Limb (tissue), 2 donors: ENCODE data around the gene OSBPL8.
"Not testable (repeated sequence)": the region's sequence is repeated elsewhere in the genome, so short reads cannot be mapped to it uniquely, and the experiment has no call there.

Experiments used
- DNase-seq, 2 donors: peaks; one replicate each; pipeline ENCODE4 v3.0.0-alpha.2; 2016; ENCODE audit errors: extremely low spot score in 2 of 2

Gene OSBPL8

DNA sequence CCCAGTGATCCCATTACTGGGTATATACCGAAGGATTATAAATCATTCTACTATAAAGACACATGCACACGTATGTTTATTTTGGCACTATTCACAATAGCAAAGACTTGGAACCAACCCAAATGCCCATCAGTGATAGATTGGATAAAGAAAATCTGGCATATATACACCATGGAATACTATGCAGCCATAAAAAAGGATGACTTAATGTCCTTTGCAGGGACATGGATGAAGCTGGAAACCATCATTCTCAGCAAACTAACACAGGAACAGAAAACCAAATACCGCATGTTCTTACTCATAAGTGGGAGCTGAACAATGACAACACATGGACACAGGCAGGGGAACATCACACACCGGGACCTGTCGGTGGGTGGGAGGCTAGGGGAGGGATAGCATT lies 195.4 kb downstream of the OSBPL8 start:
- DNase-seq, result not testable (repeated sequence)

DNA sequence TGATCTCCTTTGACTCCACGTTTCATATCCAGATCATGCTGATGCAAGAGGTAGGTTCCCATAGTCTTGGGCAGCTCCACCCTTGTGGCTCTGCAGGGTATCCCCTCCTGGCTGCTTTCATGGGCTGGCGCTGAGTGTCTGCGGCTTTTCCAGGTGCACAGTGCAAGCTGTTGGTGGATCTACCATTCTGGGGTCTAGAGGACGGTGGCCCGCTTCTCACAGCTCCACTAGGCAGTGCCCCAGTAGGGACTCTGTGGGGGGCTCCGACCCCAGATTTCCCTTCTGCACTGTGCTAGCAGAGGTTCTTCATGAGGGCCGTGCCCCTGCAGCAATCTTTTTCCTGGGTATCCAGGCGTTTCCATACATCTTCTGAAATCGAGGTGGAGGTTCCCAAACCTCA lies 199.3 kb downstream of the OSBPL8 start:
- no peak for DNase-seq

DNA sequence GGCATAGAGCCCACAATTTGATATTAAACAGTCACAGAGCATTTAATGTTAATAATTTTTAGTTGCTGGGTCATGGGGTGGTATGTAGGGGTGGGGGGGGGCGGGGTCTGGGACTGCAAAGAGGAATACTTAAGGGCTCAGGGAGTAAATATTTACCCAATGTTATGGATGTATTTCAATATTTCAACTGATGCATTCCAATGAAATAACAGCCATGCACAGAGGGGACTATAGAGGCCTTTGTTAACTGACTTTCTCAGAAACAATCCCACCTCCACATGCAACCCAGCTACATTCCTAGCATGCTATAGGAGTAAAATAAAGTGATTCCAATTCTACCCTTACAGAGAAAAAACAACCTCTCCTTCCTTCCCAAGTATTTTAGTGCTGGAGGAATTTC lies 203.5 kb downstream of the OSBPL8 start:
- DNase-seq, result no peak

DNA sequence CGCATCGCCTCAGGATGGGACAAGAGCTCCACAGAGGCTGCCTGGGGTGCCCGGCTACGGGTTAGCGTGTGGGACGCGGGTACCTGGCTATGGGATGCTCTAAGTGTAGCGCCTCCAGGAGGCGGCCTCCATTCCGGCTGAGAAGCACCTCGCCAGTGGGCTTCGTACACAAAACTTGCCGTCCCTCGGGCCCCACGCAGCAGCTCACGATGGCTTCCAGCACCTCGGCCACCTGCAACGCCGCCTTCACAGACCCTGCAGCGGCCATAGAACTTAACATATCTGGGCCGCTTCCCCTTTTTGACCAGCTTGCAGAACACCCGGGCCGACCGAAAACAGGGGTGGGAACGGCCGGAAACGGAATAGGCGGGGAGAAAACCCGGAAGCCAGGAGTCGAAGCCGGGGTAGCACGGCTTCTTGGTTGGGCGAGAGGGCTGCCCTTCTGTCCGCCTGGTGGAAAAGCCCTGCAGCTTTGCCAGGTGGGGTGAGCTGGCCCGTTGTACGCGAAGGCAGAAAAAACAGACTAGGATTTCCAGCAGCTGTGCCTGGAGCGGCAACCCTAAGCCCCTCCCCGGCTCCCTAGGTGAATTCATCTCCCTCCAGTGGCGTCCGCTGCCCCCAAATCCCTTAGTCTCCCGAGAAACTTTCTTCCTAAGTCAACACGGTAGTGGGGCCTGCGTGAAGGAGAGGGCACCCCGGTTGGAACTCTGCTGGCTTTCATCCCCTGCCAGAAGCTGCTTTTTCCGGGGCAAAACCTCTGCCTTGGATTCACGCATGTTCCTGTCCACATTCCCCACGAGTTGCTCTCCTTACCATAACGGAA lies 211.3 kb downstream of the OSBPL8 start, which contains the start of gene BBS10:
TSS of gene BBS10 (minus strand) at position 337 of the 823 bp plus-strand sequence. CDS start at position 280, 57 bp downstream.
- DNase-seq, result peak; percentile 91 to 94

DNA sequence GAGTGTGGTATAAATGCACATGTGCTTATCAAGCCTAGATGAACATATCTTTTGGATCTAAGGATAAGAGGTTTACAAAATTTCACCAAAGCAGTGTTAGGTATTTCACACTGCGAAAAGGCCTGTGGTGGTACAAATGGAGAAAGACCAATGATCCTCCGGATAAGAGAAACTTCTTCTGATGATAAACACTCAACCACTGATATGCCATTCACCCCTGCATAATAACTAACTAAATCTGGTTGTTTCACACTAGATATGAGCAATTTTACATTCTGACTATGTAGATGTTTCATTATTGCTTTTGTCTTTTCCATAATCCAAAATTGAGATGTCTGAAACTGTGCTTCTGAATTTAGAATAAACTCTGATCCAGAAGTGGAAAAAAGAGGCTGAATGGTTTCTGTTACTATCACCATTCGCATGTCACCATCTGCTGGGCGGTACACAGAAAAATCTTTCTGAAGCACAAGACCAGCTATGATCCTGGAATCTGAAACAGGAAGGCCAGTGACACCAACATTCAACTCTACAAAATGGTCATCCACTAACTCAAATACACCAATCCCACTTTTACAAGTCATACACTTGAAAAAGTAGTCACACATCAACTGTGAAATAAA lies 212.7 kb downstream of the OSBPL8 start:
- DNase-seq, result peak in 1 of 2 donors; percentile 66

DNA sequence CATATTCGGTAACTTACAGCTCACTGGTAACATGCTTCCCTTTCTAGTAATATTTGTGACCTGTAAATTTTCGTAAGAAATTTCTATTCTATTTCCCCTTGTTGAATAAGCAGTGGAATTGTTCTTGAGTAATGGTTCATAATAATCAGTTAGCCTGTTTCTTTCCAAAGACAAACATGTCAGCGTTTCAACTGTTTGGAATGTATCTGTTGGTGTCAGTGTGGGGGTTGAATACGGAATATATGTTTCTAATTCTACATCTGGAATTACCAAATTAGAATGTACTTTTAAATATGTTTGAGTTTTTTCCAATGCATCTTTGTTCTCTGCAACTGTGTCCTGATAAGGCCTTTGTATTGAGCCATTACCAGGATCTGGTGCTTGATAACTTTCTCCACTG lies 213.3 kb downstream of the OSBPL8 start:
- no peak for DNase-seq

DNA sequence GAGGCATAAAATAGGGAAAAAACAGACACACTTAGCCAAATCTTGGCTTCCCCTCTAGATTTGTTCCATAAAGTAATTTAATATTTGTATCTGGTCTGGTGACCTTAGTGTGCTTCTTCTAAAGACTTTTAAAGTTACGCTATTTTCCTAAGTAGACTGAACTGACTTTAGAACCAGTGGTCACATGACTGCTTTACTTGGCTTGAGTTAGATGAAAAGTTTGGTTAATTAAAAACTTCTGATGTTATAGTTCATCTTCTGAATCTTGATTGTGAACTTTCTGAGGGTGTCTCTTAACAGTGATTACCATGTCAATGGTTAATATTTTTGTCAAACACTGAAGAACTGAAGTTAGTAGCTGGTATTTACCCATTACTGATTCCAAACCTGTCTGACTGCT lies 214.0 kb downstream of the OSBPL8 start:
- no peak for DNase-seq

DNA sequence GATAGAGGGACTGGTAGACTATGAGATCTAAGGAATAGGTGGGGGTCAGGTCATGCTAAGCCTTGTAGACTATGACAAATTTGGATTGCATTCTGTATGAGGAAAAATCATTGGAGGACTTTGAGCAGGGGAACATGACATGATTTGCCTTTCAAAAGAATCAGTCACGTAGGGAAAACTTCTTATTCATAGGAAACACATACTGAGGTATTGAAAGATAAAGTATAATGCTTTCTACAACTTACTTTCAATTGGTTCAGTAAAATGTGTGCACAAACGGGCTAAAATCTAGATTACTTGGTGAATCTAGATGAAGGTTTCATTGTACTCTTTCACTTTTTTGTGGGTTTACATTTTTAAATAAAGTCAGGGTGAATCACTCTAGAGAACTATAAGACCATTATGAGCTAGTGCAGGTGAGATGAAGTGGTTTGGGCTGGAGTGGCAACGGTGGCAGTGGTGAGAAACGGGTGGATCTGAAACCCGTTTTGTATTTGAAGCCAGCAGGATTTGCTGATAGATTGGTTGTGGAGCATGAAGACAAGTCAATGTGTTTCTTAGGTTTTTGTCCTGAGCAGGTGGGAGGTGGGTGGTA lies 218.0 kb downstream of the OSBPL8 start:
- no peak for DNase-seq

DNA sequence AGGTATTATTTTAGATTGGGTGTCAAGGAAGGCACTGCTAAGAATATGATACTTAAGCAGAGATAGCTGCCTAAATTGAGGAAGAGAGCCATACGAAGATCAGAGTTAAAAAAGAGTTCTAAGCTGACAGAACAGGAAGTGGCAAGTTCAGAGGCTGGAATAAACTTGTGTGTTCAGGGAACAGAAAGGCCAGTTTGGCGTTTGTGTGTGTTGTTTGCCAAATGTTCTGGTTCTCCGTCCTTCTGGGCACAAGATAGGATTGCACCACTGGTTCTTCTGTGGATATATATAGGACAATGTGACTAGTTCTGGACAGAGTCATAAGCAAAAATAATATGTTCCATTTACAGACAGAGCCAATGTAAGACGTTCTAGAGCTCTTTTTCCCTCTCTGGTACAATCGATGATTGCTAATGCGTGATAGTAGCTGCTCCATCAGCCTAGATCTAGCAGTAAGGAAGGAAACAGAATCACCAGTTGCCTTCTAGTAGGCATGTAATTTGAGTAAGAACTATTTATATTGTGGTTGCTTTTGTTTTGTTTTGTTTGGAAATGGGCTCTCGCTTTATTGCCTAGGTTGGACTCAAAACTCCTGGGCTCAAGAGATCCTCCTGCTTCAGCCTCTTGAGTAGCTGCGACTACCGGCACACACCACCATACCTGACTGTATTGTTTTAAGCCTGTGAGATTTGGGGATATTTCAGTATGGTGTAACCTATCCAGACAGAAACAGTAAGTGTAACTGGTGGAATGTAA lies 218.7 kb downstream of the OSBPL8 start:
- DNase-seq, result no peak

DNA sequence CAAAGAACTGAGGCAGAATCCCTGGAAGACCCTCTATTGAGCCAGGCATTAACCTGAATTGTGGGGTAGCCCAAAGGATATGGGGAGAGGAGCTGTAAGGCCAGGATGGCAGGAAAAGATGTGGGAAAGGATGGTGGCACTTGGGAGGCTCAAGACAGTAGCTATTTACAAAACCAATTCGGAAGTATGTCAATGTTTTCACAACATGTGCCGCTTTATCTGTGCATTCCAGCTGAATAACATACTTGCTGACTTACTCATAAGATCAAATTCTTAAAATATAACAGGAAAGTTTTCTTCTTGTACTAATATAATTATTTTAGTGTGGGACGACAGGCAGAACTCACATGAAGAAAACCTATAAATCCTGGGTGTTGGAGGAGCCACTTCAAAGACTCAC lies 222.0 kb downstream of the OSBPL8 start:
- DNase-seq, result no peak

DNA sequence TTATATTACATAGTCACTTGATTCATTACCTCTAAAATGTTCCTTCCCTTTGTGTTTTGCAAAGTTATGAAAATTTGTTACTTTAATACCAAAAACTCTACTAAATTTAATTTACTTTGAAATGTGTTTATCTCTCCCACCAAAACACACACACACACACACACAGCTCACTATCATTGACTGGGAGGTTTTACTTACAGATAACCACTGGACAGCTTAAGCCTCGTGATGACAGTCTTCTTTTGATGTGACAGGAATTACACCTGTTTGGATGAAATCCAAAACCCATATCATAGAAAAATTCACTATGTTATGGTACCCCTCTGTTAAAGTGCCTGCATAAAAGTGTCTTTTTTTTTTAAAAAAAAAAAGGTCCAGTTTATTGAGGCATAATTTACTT lies 227.0 kb downstream of the OSBPL8 start:
- DNase-seq, result no peak

DNA sequence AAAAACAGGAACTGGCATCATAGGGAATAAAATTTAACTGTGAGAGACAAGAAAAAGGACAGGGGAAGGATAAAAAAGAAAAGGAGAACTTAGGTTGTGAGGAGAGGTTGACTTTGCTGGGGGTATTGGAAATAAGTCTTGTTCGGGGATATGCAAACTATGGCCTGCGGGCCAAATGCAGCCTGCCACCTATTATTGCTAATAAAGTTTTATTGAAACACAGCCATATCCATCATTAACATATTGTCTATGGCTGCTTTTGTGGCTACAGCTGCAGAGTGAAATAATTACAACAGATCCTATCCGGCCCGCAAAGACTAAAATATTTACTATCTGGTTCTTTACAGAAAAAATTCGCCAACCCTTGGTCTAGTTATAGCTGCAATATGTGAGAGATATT lies 230.0 kb downstream of the OSBPL8 start:
- DNase-seq, result no peak

DNA sequence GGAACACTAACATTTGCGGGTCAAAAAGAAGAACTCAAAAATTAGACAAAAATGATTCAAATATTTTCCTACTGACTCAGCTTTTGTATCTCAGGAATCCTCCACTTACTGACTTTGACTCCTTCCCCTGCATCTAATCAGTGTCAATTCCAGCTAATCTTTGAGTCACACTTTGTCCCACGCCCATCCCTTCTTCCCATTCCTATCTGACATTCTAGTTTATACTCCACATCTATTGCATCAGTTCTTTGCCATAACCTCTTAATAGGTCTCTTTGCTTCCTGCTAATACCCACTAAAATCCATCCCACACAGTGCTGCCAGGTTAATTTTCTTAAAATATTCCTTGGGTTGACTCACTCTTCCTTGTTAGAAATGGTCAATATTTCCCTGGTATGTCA lies 230.4 kb downstream of the OSBPL8 start:
- DNase-seq, result no peak

DNA sequence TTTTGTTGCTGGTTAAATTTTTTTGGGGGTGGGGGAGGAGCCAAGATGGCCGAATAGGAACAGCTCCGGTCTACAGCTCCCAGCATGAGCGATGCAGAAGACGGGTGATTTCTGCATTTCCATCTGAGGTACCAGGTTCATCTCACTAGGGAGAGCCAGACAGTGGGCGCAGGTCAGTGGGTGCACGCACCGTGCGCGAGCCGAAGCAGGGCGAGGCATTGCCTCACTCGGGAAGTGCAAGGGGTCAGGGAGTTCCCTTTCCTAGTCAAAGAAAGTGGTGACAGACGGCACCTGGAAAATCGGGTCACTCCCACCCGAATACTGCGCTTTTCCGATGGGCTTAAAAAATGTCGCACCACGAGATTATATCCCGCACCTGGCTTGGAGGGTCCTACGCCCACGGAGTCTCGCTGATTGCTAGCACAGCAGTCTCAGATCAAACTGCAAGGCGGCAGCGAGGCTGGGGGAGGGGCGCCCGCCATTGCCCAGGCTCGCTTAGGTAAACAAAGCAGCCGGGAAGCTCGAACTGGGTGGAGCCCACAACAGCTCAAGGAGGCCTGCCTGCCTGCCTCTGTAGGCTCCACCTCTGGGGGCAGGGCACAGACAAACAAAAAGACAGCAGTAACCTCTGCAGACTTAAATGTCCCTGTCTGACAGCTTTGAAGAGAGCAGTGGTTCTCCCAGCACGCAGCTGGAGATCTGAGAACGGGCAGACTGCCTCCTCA lies 239.8 kb downstream of the OSBPL8 start:
- DNase-seq, result not testable (repeated sequence)

DNA sequence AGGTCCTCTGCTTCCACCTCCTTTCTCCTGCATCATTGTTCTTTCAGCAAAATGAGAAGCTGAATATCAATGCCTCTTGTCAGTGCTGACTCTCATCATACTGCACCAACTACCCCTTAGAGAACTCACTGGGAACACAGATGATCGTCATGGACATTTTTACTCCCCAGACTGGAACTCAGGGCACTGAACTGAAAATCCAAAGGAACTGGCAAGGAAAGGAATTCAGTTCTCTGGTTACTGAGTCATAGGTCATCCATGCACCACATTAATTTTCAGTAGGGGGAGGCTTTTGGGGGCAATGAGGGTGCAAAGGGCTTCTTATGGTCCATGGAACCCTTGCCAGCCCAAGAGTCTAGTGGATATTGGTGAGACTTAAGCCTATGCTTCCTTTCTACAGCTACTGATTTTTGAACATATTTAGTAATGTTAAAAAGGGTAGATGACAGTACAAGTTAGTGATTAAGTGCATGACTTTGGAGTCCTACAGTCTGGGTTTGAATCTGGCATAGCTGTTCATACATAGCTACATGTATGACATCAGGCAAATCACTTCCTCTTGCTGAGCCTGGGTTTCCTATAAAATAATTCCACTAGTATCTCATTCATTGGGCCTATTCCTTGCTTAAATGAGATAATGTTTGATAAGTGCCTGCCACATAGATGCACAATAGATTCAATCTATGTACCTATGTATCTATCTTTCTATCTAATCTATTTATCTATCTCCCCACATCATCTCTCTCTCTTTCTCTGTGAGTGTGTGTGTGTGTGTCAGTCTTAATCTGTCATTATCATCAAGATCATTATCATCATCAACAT lies 240.6 kb downstream of the OSBPL8 start:
- no peak for DNase-seq

DNA sequence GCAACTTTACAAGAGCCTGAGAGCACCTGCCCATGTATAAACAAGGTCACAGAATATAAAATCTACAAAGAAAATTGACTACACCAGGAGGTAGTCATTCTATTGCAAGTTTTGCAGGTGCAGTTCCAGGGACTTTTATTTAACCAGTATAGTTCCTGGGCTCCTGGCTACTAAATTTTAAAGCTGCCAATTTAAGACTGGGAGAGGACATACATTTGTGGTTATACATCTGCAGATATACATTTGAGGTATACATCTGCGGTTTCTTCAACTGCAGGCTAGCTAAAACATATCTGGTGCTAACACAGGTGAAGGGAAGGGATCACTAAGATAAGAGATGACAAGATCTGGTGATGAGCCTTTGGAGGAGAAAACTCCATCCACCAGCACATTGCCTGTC lies 241.6 kb downstream of the OSBPL8 start:
- DNase-seq, result no peak

DNA sequence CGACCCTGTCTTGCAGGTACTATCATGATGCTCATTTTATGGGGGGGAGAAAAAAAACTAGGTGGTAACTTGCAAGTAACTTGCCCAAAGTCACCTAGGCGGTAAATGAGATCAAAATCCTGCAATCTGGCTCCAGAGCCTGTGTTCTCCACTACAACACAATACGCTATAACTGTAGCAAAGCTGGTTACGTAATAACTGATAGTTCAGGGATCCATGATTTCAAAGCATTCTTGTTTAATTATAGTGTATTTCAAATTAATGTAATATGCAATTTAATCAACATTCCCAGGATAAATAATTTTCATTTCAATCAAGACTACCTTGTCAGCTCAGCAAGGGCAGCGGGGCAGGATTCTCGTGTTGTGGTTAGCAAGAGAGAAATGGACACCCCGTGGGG lies 243.1 kb downstream of the OSBPL8 start:
- no peak for DNase-seq

DNA sequence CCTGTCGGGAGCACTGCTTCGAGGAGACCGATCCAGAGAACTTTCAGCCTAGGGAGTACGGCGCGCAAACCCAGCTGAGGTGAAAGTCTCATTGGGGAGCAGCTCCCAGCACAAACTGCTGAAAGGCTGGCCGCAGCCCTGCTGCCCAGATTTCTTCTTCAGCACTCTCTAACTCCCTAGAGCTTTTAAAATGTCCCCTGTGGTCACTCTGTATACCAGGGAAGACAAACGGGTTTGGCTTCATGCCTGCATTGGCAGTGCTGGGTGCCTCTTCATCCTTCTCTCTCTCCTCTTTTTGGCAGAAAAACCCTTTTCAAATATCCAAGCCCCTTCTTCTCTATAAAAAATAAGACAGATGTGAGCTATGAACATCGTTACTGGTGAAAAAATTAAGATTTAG lies 246.3 kb downstream of the OSBPL8 start:
- DNase-seq, result no peak

DNA sequence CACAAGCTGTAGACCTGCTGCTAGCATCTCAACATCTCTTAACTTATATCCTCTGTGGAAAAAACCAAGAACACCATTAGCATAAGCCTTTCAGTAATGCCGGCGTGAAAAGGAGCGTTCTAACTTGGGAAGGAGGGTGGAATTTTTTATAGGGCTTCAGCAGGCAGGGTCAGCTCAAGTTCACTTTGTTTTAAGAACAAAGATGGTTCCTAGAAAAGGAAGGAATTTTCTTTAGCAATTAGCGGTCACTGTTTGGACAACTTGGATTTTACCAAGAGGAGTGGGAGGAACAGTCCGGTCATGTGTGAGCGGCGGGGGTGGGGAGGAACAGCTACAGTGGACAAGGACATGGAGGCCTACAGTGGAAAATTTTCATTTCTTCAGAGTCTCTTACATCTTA lies 247.3 kb downstream of the OSBPL8 start:
- no peak for DNase-seq

DNA sequence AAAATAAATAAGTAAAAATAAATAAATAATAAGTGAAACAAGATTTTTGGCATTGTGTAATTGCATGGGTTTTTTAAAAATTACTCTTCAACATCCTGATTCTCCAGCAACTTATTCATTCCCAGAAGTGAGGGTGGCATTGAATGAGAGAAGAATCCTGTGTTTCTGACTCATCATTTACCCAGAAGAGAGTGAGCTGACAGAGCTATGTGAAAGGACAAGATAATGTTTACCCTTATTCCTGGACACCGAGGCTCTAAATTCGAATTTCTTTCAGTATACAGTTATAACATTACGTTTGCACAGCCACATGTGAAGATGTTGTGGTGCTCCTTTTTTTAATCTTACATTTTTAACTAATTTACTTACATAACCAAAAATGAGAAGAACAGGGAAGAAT lies 247.8 kb downstream of the OSBPL8 start:
- DNase-seq, result no peak
